H1 (cell line): ENCODE data around the gene LRRC61. TPM values are rescaled to one million over a fixed set of nuclear protein-coding genes. Genes with fewer than 3 reads are reported as not detected.
"Not testable (repeated sequence)": the region's sequence is repeated elsewhere in the genome, so short reads cannot be mapped to it uniquely, and the experiment has no call there.

ENCODE experiments used
- CTCF ChIA-PET: fragments of 300-600 bp; sonication (Branson Sonifier 250); formaldehyde crosslinking; loops from one replicate; lab custom pipeline; 2021; ENCODE audit not compliant: partially characterized antibody; lab: Charles Lee
- POLR2A ChIA-PET: fragments of 300-600 bp; sonication (Branson Sonifier 250); formaldehyde crosslinking; loops from one replicate; lab custom pipeline; 2021; ENCODE audit warnings: inconsistent platforms; ENCODE audit not compliant: partially characterized antibody; lab: Charles Lee
- DNase-seq, 2 experiments: peaks; one replicate each; pipeline versions ENCODE4 v3.0.0 to v3.0.0-alpha.2; 2010 to 2022; ENCODE audit warnings: low spot score in 2 of 2, low read depth in 1 of 2, mixed read lengths in 1 of 2
- FAIRE-seq: peaks from 2 replicates; lab custom pipeline; 2011; peaks lifted over from hg19 to GRCh38; lab: Jason Lieb, UNC
- H2AFZ ChIP-seq: 2 replicates; pipeline ENCODE4 v1.8.1; 2012; ENCODE audit warnings: low read length, inconsistent platforms
- H2AK5ac ChIP-seq: 2 replicates; pipeline ENCODE4 v1.6.1; 2013; ENCODE audit warnings: low read depth, low read length
- H2BK120ac ChIP-seq: replicated peaks from 2 replicates; pipeline ENCODE3; 2013; ENCODE audit warnings: low read depth, low read length, inconsistent platforms
- H2BK12ac ChIP-seq: 2 replicates; pipeline ENCODE4 v1.6.1; 2013; ENCODE audit warnings: low read depth, low read length
- H2BK15ac ChIP-seq: 2 replicates; pipeline ENCODE4 v1.6.1; 2013; ENCODE audit warnings: low read length
- H2BK20ac ChIP-seq: 2 replicates; pipeline ENCODE4 v1.6.1; 2013; ENCODE audit warnings: low read length
- H2BK5ac ChIP-seq: 2 replicates; pipeline ENCODE4 v1.6.1; 2013; ENCODE audit warnings: low read depth, low read length
- H3K14ac ChIP-seq: 2 replicates; pipeline ENCODE4 v1.6.1; 2013; ENCODE audit warnings: inconsistent platforms; ENCODE audit not compliant: insufficient read length
- H3K18ac ChIP-seq: 2 replicates; pipeline ENCODE4 v1.6.1; 2013; ENCODE audit warnings: low read length; ENCODE audit errors: extremely low read depth
- H3K23ac ChIP-seq: 2 replicates; pipeline ENCODE4 v1.6.1; 2013; ENCODE audit warnings: inconsistent platforms; ENCODE audit not compliant: insufficient read length
- H3K23me2 ChIP-seq: 2 replicates; pipeline ENCODE4 v1.6.1; 2013; ENCODE audit warnings: low read depth, low read length
- H3K27ac ChIP-seq: 2 replicates; pipeline ENCODE4 v1.6.1; 2011; ENCODE audit warnings: low read depth, low read length, inconsistent platforms
- H3K27me3 ChIP-seq, 4 experiments: replicated peaks in 1 of 4; 1 replicate in 1 of 4; 2 replicates in 3 of 4; pipeline versions ENCODE4 v1.6.1 to v1.8.1; 2011 to 2013; ENCODE audit warnings: low read length in 3 of 4, mild to moderate bottlenecking in 3 of 4, inconsistent platforms in 2 of 4, mixed read lengths in 2 of 4, moderate library complexity in 1 of 4; ENCODE audit not compliant: control insufficient read depth in 3 of 4, insufficient read depth in 3 of 4; ENCODE audit errors: extremely low read depth in 1 of 4
- H3K36me3 ChIP-seq, 4 experiments: 2 replicates each; pipeline versions ENCODE4 v1.6.1 to v1.8.1; 2011 to 2013; ENCODE audit warnings: mild to moderate bottlenecking in 4 of 4, low read length in 3 of 4, moderate library complexity in 2 of 4, control low read depth in 1 of 4, inconsistent platforms in 1 of 4; ENCODE audit not compliant: insufficient read depth in 4 of 4, control insufficient read depth in 2 of 4
- H3K4ac ChIP-seq: replicated peaks from 2 replicates; pipeline ENCODE3; 2013; ENCODE audit warnings: low read length, low read depth, mixed read lengths, inconsistent platforms; ENCODE audit not compliant: insufficient read length
- H3K4me1 ChIP-seq, 4 experiments: replicated peaks in 1 of 4; 1 replicate in 1 of 4; 2 replicates in 3 of 4; pipeline versions ENCODE4 v1.6.1 to v1.8.1; 2011 to 2013; ENCODE audit warnings: low read length in 3 of 4, inconsistent platforms in 2 of 4, mixed read lengths in 1 of 4; ENCODE audit not compliant: insufficient read depth in 4 of 4, control insufficient read depth in 3 of 4
- H3K4me2 ChIP-seq, 2 experiments: 2 replicates each; pipeline versions ENCODE4 v1.6.1 to v1.8.1; 2011 to 2013; ENCODE audit warnings: low read depth in 2 of 2, low read length in 2 of 2, control low read depth in 1 of 2, inconsistent platforms in 1 of 2, mild to moderate bottlenecking in 1 of 2; ENCODE audit not compliant: insufficient read depth in 1 of 2
- H3K4me3 ChIP-seq, 4 experiments: fragments of 200-600, 300-600 bp in 1 of 4; sonication (generic), shearing (Covaris generic), sonication (Bioruptor Twin) in 1 of 4; 2 replicates each; pipeline versions ENCODE4 v1.5.1 to v1.8.1; 2011 to 2016; ENCODE audit warnings: low read length in 4 of 4, low read depth in 3 of 4, control low read depth in 2 of 4, inconsistent platforms in 2 of 4, mild to moderate bottlenecking in 2 of 4, mixed read lengths in 1 of 4, moderate library complexity in 1 of 4; ENCODE audit not compliant: insufficient read depth in 2 of 4; ENCODE audit errors: extremely low read depth in 1 of 4
- H3K56ac ChIP-seq: replicated peaks from 2 replicates; pipeline ENCODE3; 2013; ENCODE audit warnings: low read depth, mild to moderate bottlenecking, mixed read lengths, low read length, inconsistent platforms; ENCODE audit not compliant: insufficient read length
- H3K79me1 ChIP-seq: 2 replicates; pipeline ENCODE4 v1.6.1; 2013; ENCODE audit warnings: low read depth, low read length, control low read depth
- H3K79me2 ChIP-seq, 2 experiments: 2 replicates each; pipeline versions ENCODE4 v1.6.1 to v1.8.1; 2012 to 2013; ENCODE audit warnings: low read length in 2 of 2, mild to moderate bottlenecking in 2 of 2, inconsistent platforms in 1 of 2; ENCODE audit not compliant: insufficient read depth in 2 of 2, control insufficient read depth in 1 of 2
- H3K9ac ChIP-seq, 4 experiments: replicated peaks in 1 of 4; 1 replicate in 1 of 4; 2 replicates in 3 of 4; pipeline versions ENCODE4 v1.6.1 to v1.8.1; 2011 to 2013; ENCODE audit warnings: low read depth in 3 of 4, low read length in 3 of 4, control low read depth in 2 of 4, mild to moderate bottlenecking in 2 of 4, moderate library complexity in 2 of 4, inconsistent platforms in 1 of 4; ENCODE audit errors: extremely low read depth in 1 of 4
- H3K9me3 ChIP-seq, 2 experiments: 2 replicates each; pipeline versions ENCODE4 v1.6.1 to v1.8.1; 2012 to 2013; ENCODE audit warnings: mild to moderate bottlenecking in 2 of 2, moderate library complexity in 2 of 2, control low read depth in 1 of 2, inconsistent platforms in 1 of 2, low read depth in 1 of 2, low read length in 1 of 2, mixed read lengths in 1 of 2; ENCODE audit not compliant: insufficient read depth in 2 of 2
- H4K20me1 ChIP-seq, 2 experiments: replicated peaks in 1 of 2; 2 replicates each; pipeline versions ENCODE3 to v1.8.1; 2011 to 2013; ENCODE audit warnings: inconsistent platforms in 2 of 2, low read length in 2 of 2, mild to moderate bottlenecking in 1 of 2; ENCODE audit not compliant: insufficient read depth in 2 of 2, control insufficient read depth in 1 of 2
- H4K5ac ChIP-seq: 2 replicates; pipeline ENCODE4 v1.6.1; 2013; ENCODE audit warnings: low read length, low read depth, mixed read lengths, inconsistent platforms; ENCODE audit not compliant: insufficient read length
- H4K8ac ChIP-seq: 2 replicates; pipeline ENCODE4 v1.8.0; 2013; ENCODE audit warnings: mild to moderate bottlenecking, moderate library complexity, low read length, inconsistent platforms; ENCODE audit not compliant: insufficient read depth; ENCODE audit errors: extremely low read depth
- H4K91ac ChIP-seq: replicated peaks from 2 replicates; pipeline ENCODE3; 2013; ENCODE audit warnings: low read length, mixed read lengths, inconsistent platforms; ENCODE audit not compliant: insufficient read length
- WGBS, 2 experiments: shearing (Covaris generic) in 1 of 2; methylation state at CpG; one replicate each; pipeline versions ENCODE4 v1.1.6 to v1.1.7; 2013 to 2015; ENCODE audit warnings: low lambda C conversion rate in 2 of 2, mixed read lengths in 2 of 2, inconsistent platforms in 1 of 2, low coverage in 1 of 2, missing lambda C conversion rate in 1 of 2; ENCODE audit not compliant: insufficient replicate concordance in 2 of 2, insufficient coverage in 1 of 2, insufficient read length in 1 of 2; ENCODE audit errors: extremely low coverage in 1 of 2, missing lambda C conversion rate in 1 of 2; 5-methylcytosine and 5-hydroxymethylcytosine counted together
- polyA plus RNA-seq, 7 experiments: library from polyadenylated mRNA; depleted of rRNA in 3 of 7; stranded (reverse) in 5 of 7; unstranded in 2 of 7; fragments of >200 nt in 5 of 7; fragments of 200-250 nt in 2 of 7; gene quantifications; 1 replicate in 5 of 7; 2 replicates in 1 of 7; 4 replicates in 1 of 7; pipeline versions ENCODE4 v1.2.1 to v1.2.3, GENCODE V29; 2011 to 2013; ENCODE audit warnings: missing spikeins in 2 of 7, mixed read lengths in 2 of 7
- total RNA-seq: library from RNA; stranded (reverse); fragmentation: NEBNext Ultra II Directional; extraction: Animal tissue kit (Norgen Biotek cat#: 25700); gene quantifications from 2 replicates; pipeline ENCODE4 v1.2.1, GENCODE V29; 2021

The LRRC61 gene
- total and polyA plus RNA-seq, 2 of the 8 experiments (the other 6 are each of a cell fraction or from before 2014, with no cell fraction given), result 0.73 to 44.8 TPM

- ChIA-PET CTCF (interaction anchor here (0.5 to 2.1 kb wide), 7 partner anchors 14 to 466 kb away, joined by 3 to 7 read pairs (median 4); no protein-coding TSS in a partner anchor), POLR2A (interaction anchor here (0.6 to 1.4 kb wide), 3 partner anchors 17 to 93 kb away, joined by 3 read pairs; a partner anchor contains a TSS)
- not testable (repeated sequence) for H3K56ac ChIP-seq, H3K23me2 ChIP-seq, H2AFZ ChIP-seq, H4K91ac ChIP-seq, H3K9me3 ChIP-seq, H2BK20ac ChIP-seq, H3K9ac ChIP-seq, H4K20me1 ChIP-seq, H3K18ac ChIP-seq, H3K36me3 ChIP-seq, H4K5ac ChIP-seq, H3K27me3 ChIP-seq, H4K8ac ChIP-seq, H3K27ac ChIP-seq, H2AK5ac ChIP-seq, DNase-seq, FAIRE-seq, H2BK15ac ChIP-seq, H2BK120ac ChIP-seq, H3K79me1 ChIP-seq, H3K4ac ChIP-seq, H3K14ac ChIP-seq, H3K79me2 ChIP-seq, H3K4me3 ChIP-seq, H3K23ac ChIP-seq
- peaks cover 0 to 19% (median 8%) of the 10 kb centered on the region in 4 experiments; a peak in 6 of 7 replicates for H3K4me1 ChIP-seq
- H2BK5ac ChIP-seq, result peak overlapping the region; percentile 16; the same call in 1 of the 2 replicates
- H3K4me2 ChIP-seq, result peak overlapping the region in 1 of 2 experiments; percentile 9; a peak in 1 of 4 replicates
- 75% methylated on average over 7 of the region's 7 CpGs; no CpG with 5 or more reads in 1 of the 2 experiments for WGBS, 2 experiments
- H2BK12ac ChIP-seq, result peak overlapping the region; percentile 55
Observed at GRCh38 chr7:150312649-150313366, 10.3 kb upstream of the LRRC61 start.
